BJ (cell line): Measurements from ENCODE around the gene CNTNAP4. TPM values are rescaled to one million over a fixed set of nuclear protein-coding genes. Genes with fewer than 3 reads are reported as not detected.

Experiments used
- CTCF ChIA-PET: fragments of 350-600 bp; formaldehyde crosslinking; extraction: SDS; loops from one replicate; lab custom pipeline; 2021; ENCODE audit warnings: antibody characterized with exemption, inconsistent platforms; lab: Yijun Ruan, JAX
- POLR2A ChIA-PET: fragments of 300-600 bp; sonication (Branson Sonifier 250); formaldehyde crosslinking; extraction: SDS; loops from one replicate; lab custom pipeline; 2021; ENCODE audit warnings: antibody characterized with exemption; lab: Charles Lee
- DNase-seq: peaks from one replicate; pipeline ENCODE4 v3.0.0-alpha.2; 2011; ENCODE audit warnings: low read depth
- H3K27me3 ChIP-seq: 2 replicates; pipeline ENCODE4 v1.6.0; 2011; ENCODE audit warnings: low read length; ENCODE audit not compliant: control insufficient read depth, insufficient read depth
- H3K36me3 ChIP-seq: 2 replicates; pipeline ENCODE4 v1.5.1; 2011; ENCODE audit warnings: low read length; ENCODE audit not compliant: control insufficient read depth, insufficient read depth
- H3K4me3 ChIP-seq: 2 replicates; pipeline ENCODE4 v1.5.1; 2011; ENCODE audit warnings: low read depth, mild to moderate bottlenecking, control low read depth, low read length
- CTCF ChIP-seq: IDR thresholded peaks from 2 replicates; pipeline ENCODE4 v1.5.1; 2011; ENCODE audit warnings: low read depth, mild to moderate bottlenecking, control low read depth, inconsistent platforms, low read length, moderate library complexity; ENCODE audit not compliant: insufficient read depth
- polyA plus RNA-seq: library from polyadenylated mRNA; depleted of rRNA; stranded (reverse); fragments of >200 nt; gene quantifications from 2 replicates; pipeline ENCODE4 v1.2.3, GENCODE V29; 2011

CNTNAP4 gene
- polyA plus RNA-seq, 1 experiment = not detected

GRCh38 chr16:76287466-76287865, 10.3 kb downstream of the CNTNAP4 start:
- no peaks in the 10 kb centered on the region for H3K36me3 ChIP-seq
- H3K27me3 ChIP-seq = no peaks in the 10 kb centered on the region
- CTCF ChIA-PET = no interaction called here
- POLR2A ChIA-PET = no interaction called here
- no peak for TF ChIP-seq CTCF
- DNase-seq = no peak
- no peak overlapping the region for H3K4me3 ChIP-seq

GRCh38 chr16:76292218-76292617, 15.0 kb downstream of the CNTNAP4 start:
- POLR2A ChIA-PET = no interaction called here
- H3K36me3 ChIP-seq = no peaks in the 10 kb centered on the region
- H3K4me3 ChIP-seq = no peak overlapping the region
- CTCF ChIA-PET = no interaction called here
- no peak for TF ChIP-seq CTCF
- no peaks in the 10 kb centered on the region for H3K27me3 ChIP-seq
- DNase-seq = no peak

GRCh38 chr16:76293980-76294379, 16.8 kb downstream of the CNTNAP4 start:
- H3K36me3 ChIP-seq = no peaks in the 10 kb centered on the region
- no peak for TF ChIP-seq CTCF
- CTCF ChIA-PET = no interaction called here
- no peak overlapping the region for H3K4me3 ChIP-seq
- H3K27me3 ChIP-seq = no peaks in the 10 kb centered on the region
- POLR2A ChIA-PET = no interaction called here
- DNase-seq = no peak

- no peak for DNase-seq
- Histone ChIP-seq H3K27me3 (no peaks in the 10 kb centered on the region), H3K36me3 (no peaks in the 10 kb centered on the region), H3K4me3 (no peak overlapping the region)
- no peak for TF ChIP-seq CTCF
- POLR2A ChIA-PET = no interaction called here
- CTCF ChIA-PET = no interaction called here
Observed at GRCh38 chr16:76294396-76295214, 17.4 kb downstream of the CNTNAP4 start.

- ChIA-PET POLR2A (no interaction called here), CTCF (no interaction called here)
- no peak for DNase-seq
- Histone ChIP-seq H3K27me3 (no peaks in the 10 kb centered on the region), H3K4me3 (no peak overlapping the region), H3K36me3 (no peaks in the 10 kb centered on the region)
- no peak for TF ChIP-seq CTCF
Observed at GRCh38 chr16:76297941-76298340, 20.7 kb downstream of the CNTNAP4 start.
